Breast epithelium (tissue), 4 donors: Measurements from ENCODE around the gene ANKRD45. TPM values are rescaled to one million over a fixed set of nuclear protein-coding genes. Genes with fewer than 3 reads are reported as not detected.
"Not testable (repeated sequence)": the region's sequence is repeated elsewhere in the genome, so short reads cannot be mapped to it uniquely, and the experiment has no call there.

Source experiments
- DNase-seq, 2 donors: peaks; one replicate each; pipeline ENCODE4 v3.0.0-alpha.2; 2019; ENCODE audit warnings: low spot score in 2 of 2
- H3K27ac ChIP-seq, 2 donors: fragments of 200-600 bp; sonication (generic) in 1 of 2; one replicate each; pipeline ENCODE4 v1.5.1; 2016 to 2019; ENCODE audit warnings: mild to moderate bottlenecking in 1 of 2
- H3K27me3 ChIP-seq, 2 donors: fragments of 200-600 bp; sonication (generic) in 1 of 2; one replicate each; pipeline versions ENCODE4 v1.5.1 to v1.6.0; 2017 to 2019; ENCODE audit warnings: control low read depth in 1 of 2, mild to moderate bottlenecking in 1 of 2
- H3K36me3 ChIP-seq: fragments of 200-600 bp; one replicate; pipeline ENCODE4 v1.5.1; 2019
- H3K4me1 ChIP-seq, 2 donors: fragments of 200-600 bp; sonication (generic); one replicate each; pipeline ENCODE4 v1.5.1; 2016 to 2019; ENCODE audit warnings: control low read depth in 1 of 2
- H3K4me3 ChIP-seq, 3 donors: fragments of 200-600 bp; sonication (generic); 1 replicate in 2 of 3; 2 replicates in 1 of 3; pipeline ENCODE4 v1.5.1; 2016 to 2019; ENCODE audit warnings: mild to moderate bottlenecking in 3 of 3, moderate library complexity in 2 of 3
- H3K9me3 ChIP-seq, 2 donors: fragments of 200-600 bp; sonication (generic) in 1 of 2; one replicate each; pipeline ENCODE4 v1.5.1; 2016 to 2019; ENCODE audit warnings: control low read depth in 1 of 2
- CTCF ChIP-seq, 3 donors: fragments of 450-650 bp; IDR thresholded peaks; one replicate each; pipeline ENCODE4 v1.5.1; 2016 to 2017; ENCODE audit warnings: antibody characterized with exemption in 3 of 3, mild to moderate bottlenecking in 3 of 3, moderate library complexity in 3 of 3
- POLR2A ChIP-seq: fragments of 450-650 bp; IDR thresholded peaks from one replicate; pipeline ENCODE4 v1.6.1; 2016; ENCODE audit warnings: antibody characterized with exemption, mild to moderate bottlenecking, moderate library complexity
- POLR2AphosphoS5 ChIP-seq, 3 donors: sonication (generic); formaldehyde crosslinking; IDR thresholded peaks; one replicate each; pipeline ENCODE4 v1.6.1; 2017; ENCODE audit warnings: antibody characterized with exemption in 3 of 3
- intact Hi-C: fragments of 100-400 bp; cut with DNase I; formaldehyde crosslinking; loops from one replicate; pipeline ENCODE4 v1.15.1; 2023; ENCODE audit warnings: low total_unique reads
- total RNA-seq, 3 donors: library from RNA; depleted of rRNA; stranded (reverse); fragments of >200 nt; gene quantifications; one replicate each; pipeline ENCODE4 v1.1.0, GENCODE V29; 2016

ANKRD45 gene
- total RNA-seq, 3 donors from 2014 or later: 0.29 to 0.33 TPM; not detected in 1

GRCh38 chr1:173596097-173596825 lies 73.4 kb downstream of the ANKRD45 start:
- Histone ChIP-seq H3K36me3 (no peaks in the 10 kb centered on the region), H3K27ac (no peak overlapping the region), H3K4me3 (no peak overlapping the region), H3K27me3 (no peaks in the 10 kb centered on the region), H3K4me1 (no peaks in the 10 kb centered on the region), H3K9me3 (peaks cover 0 to 8% of the 10 kb centered on the region in 2 donors)
- no peak for TF ChIP-seq POLR2AphosphoS5 (IDR thresholded peaks at IDR 0.05)
- DNase-seq: no peak
- intact Hi-C loops: no loop called here

GRCh38 chr1:173591138-173591537 lies 78.5 kb downstream of the ANKRD45 start:
- H3K4me3 ChIP-seq: not testable (repeated sequence)

GRCh38 chr1:173590557-173590956 lies 79.1 kb downstream of the ANKRD45 start:
- Histone ChIP-seq H3K4me1 (no peaks in the 10 kb centered on the region), H3K27ac (no peak overlapping the region), H3K27me3 (no peaks in the 10 kb centered on the region), H3K36me3 (no peaks in the 10 kb centered on the region), H3K4me3 (no peak overlapping the region), H3K9me3 (no peaks in the 10 kb centered on the region)
- TF ChIP-seq POLR2AphosphoS5 (IDR thresholded peaks at IDR 0.05): no peak
- TF ChIP-seq CTCF (IDR thresholded peaks at IDR 0.05): no peak
- no peak for TF ChIP-seq POLR2A
- DNase-seq: no peak
- intact Hi-C loops: no loop called here

More at GRCh38 chr1:173591138-173591537, 78.5 kb downstream of the ANKRD45 start:
- intact Hi-C loops, H3K27ac ChIP-seq, H3K4me1 ChIP-seq, H3K36me3 ChIP-seq, H3K9me3 ChIP-seq, H3K27me3 ChIP-seq, DNase-seq: not testable (repeated sequence)

GRCh38 chr1:173581383-173582079 lies 88.1 kb downstream of the ANKRD45 start:
- no peak overlapping the region for H3K27ac ChIP-seq
- DNase-seq: no peak
- no peaks in the 10 kb centered on the region for H3K9me3 ChIP-seq
- no peaks in the 10 kb centered on the region for H3K4me1 ChIP-seq
- intact Hi-C loops: no loop called here
- H3K27me3 ChIP-seq: no peaks in the 10 kb centered on the region
- TF ChIP-seq POLR2A (no peak), CTCF (IDR thresholded peaks at IDR 0.05) (no peak), POLR2AphosphoS5 (IDR thresholded peaks at IDR 0.05) (no peak)
- no peak overlapping the region for H3K4me3 ChIP-seq
- H3K36me3 ChIP-seq: no peaks in the 10 kb centered on the region

GRCh38 chr1:173580658-173581057 lies 89.0 kb downstream of the ANKRD45 start:
- intact Hi-C loops: no loop called here
- no peak for DNase-seq
- no peaks in the 10 kb centered on the region for H3K4me1 ChIP-seq
- no peak overlapping the region for H3K27ac ChIP-seq
- H3K4me3 ChIP-seq: no peak overlapping the region
- H3K9me3 ChIP-seq: no peaks in the 10 kb centered on the region
- TF ChIP-seq POLR2AphosphoS5 (IDR thresholded peaks at IDR 0.05) (no peak), POLR2A (no peak), CTCF (IDR thresholded peaks at IDR 0.05) (no peak)
- H3K27me3 ChIP-seq: no peaks in the 10 kb centered on the region
- no peaks in the 10 kb centered on the region for H3K36me3 ChIP-seq

GRCh38 chr1:173580071-173580470 lies 89.6 kb downstream of the ANKRD45 start:
- Histone ChIP-seq H3K4me3 (no peak overlapping the region), H3K4me1 (no peaks in the 10 kb centered on the region), H3K36me3 (no peaks in the 10 kb centered on the region), H3K9me3 (no peaks in the 10 kb centered on the region), H3K27ac (no peak overlapping the region), H3K27me3 (no peaks in the 10 kb centered on the region)
- intact Hi-C loops: no loop called here
- no peak for DNase-seq
- no peak for TF ChIP-seq POLR2A
- TF ChIP-seq CTCF (IDR thresholded peaks at IDR 0.05): no peak
- no peak for TF ChIP-seq POLR2AphosphoS5 (IDR thresholded peaks at IDR 0.05)
